ENCODE results near the gene SPTSSB.

GRCh38 chr3:161296814-161297213 is 74.5 kb downstream of the SPTSSB start:
- TF ChIP-seq CTCF (IDR thresholded peaks at IDR 0.05) = no peak
- no peak for TF ChIP-seq POLR2A (IDR thresholded peaks at IDR 0.05)
